T-helper 17 cell (primary cell): ENCODE results near the gene GNPTAB. TPM values are rescaled to one million over a fixed set of nuclear protein-coding genes. Genes with fewer than 3 reads are reported as not detected.
A peak's percentile ranks its signal among the peaks of the same experiment; 100 is the strongest.

Experiments used
- ATAC-seq: fragments of 150-1000 bp; cut with Tn5 transposase; 2 replicates; pipeline ENCODE4 v1.10.0; 2021; ENCODE audit warnings: mild to moderate bottlenecking, moderate library complexity
- DNase-seq, 3 donors: peaks; one replicate each; pipeline versions ENCODE4 v3.0.0 to v3.0.0-alpha.2; 2020 to 2021
- H3K9me3 ChIP-seq: one replicate; pipeline ENCODE4 v1.7.0; 2013; ENCODE audit warnings: low read length, mild to moderate bottlenecking; ENCODE audit not compliant: control insufficient read depth, poor library complexity, severe bottlenecking
- H3K27ac Mint-ChIP-seq: one replicate; pipeline ENCODE4 v1.8.0; 2022; ENCODE audit warnings: mild to moderate bottlenecking, moderate library complexity, mixed read lengths
- H3K27me3 Mint-ChIP-seq: one replicate; pipeline ENCODE4 v1.8.0; 2022; ENCODE audit warnings: mixed read lengths
- H3K36me3 Mint-ChIP-seq: one replicate; pipeline ENCODE4 v1.8.0; 2022; ENCODE audit warnings: low read depth, mixed read lengths
- H3K4me1 Mint-ChIP-seq: one replicate; pipeline ENCODE4 v1.8.0; 2022; ENCODE audit warnings: mild to moderate bottlenecking, mixed read lengths
- H3K4me3 Mint-ChIP-seq: one replicate; pipeline ENCODE4 v1.8.0; 2022; ENCODE audit warnings: mild to moderate bottlenecking, moderate library complexity, mixed read lengths
- total RNA-seq, 4 donors: library from RNA in 2 of 4; stranded (reverse) in 2 of 4; gene quantifications; one replicate each; pipeline ENCODE4 v1.2.3 and lab custom pipeline; 2022 to 2026

GNPTAB gene
- total RNA-seq, 2 donors from 2014 or later = 38.1 to 41.2 TPM

DNA sequence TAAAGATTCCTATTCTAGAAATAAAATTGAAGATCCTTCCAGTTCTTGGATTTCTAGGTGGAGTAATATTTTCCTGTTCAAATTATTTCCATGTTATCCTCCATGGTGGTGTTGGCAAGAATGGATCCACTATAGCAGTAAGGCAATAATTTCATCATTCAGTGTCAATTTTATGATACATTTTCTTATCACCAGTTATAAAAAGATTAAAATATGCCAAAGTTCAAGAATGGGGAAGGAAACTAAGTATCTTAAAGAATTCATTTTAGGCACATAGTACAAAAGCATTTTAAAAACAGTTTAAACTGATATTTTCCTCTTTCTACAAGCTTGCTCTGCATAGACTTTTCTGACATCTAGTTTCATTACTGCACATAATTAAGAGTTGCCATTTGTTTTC, 110.6 kb downstream of the GNPTAB start:
- Mint-ChIP-seq H3K36me3 (no peaks in the 10 kb centered on the region), H3K4me1 (no peaks in the 10 kb centered on the region), H3K27ac (no peak overlapping the region), H3K27me3 (peaks cover 7% of the 10 kb centered on the region), H3K4me3 (no peak overlapping the region)
- no peak for ATAC-seq
- DNase-seq = no peak
- no peaks in the 10 kb centered on the region for H3K9me3 ChIP-seq

DNA sequence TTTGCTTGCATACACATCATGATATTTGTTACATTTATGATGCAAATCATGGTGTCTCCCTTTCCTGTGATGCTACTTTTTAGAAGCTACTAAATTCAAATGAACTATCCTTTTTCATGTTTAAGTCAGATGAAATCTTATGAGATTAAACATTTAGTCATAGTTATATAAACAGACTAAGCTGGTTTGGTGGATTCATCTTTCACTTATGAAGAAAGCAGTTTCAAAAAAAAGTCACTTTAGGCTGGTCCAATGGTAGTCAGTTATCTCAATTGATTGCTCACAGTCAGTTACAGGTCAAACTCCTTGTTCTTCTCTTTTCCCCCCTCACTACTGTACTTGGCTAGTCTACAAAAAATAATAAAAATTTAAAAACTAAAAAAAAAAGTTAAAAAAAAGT, 111.2 kb downstream of the GNPTAB start:
- Mint-ChIP-seq H3K36me3 (no peaks in the 10 kb centered on the region), H3K27me3 (peaks cover 7% of the 10 kb centered on the region), H3K27ac (no peak overlapping the region), H3K4me1 (no peaks in the 10 kb centered on the region), H3K4me3 (no peak overlapping the region)
- no peak for DNase-seq
- no peak for ATAC-seq
- H3K9me3 ChIP-seq = no peaks in the 10 kb centered on the region

DNA sequence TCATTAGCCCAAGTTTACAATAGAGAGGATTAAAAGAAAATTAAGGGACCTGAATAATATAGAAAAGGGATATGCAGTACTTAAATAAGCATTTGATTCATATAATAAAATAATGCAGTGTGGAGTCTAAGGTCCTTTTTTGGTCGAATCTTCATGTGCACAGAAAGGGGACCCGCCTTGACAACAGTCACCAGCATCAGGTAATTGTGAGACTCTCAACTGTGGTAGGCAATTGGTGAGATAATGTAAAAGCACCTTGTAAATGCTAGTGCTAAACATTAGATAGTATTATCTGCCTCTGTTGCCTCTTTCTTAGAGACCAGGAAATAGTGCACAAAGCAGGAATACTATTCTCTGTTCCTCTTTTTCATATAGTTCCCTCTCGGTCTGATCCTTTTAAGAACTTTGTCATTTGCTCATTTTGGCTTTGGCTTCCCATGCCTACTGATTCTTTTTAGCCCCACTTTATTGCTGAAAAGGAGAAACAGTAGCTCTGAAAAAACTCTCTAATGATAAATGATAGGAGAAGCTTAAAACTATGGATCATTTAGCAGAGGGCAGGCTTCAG, 115.8 kb downstream of the GNPTAB start:
- Mint-ChIP-seq H3K36me3 (no peaks in the 10 kb centered on the region), H3K27ac (no peak overlapping the region), H3K27me3 (peaks cover 12% of the 10 kb centered on the region), H3K4me3 (no peak overlapping the region), H3K4me1 (no peaks in the 10 kb centered on the region)
- no peaks in the 10 kb centered on the region for H3K9me3 ChIP-seq
- ATAC-seq (no peak), DNase-seq (no peak)

DNA sequence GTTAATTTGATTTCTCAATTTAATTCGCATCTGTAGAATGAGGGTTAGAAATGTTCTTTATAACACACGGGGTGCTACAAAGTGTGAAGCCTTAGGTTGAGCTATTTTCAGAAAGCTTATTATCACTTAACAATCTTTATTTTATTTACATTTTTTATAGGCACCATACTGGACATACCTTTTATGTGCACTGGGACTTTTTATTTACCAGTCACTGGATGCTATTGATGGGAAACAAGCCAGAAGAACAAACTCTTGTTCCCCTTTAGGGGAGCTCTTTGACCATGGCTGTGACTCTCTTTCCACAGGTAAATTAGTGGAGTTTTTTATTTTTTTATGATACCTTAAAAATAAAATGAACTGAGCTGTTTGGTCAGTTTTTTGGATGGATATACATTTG, 116.8 kb downstream of the GNPTAB start:
- ATAC-seq (no peak), DNase-seq (no peak)
- Mint-ChIP-seq H3K36me3 (no peaks in the 10 kb centered on the region), H3K27me3 (peaks cover 16% of the 10 kb centered on the region), H3K27ac (no peak overlapping the region), H3K4me3 (no peak overlapping the region), H3K4me1 (peaks cover 4% of the 10 kb centered on the region)
- no peaks in the 10 kb centered on the region for H3K9me3 ChIP-seq

- H3K27ac Mint-ChIP-seq = no peak overlapping the region
- peaks cover 16% of the 10 kb centered on the region for H3K27me3 Mint-ChIP-seq
- ATAC-seq (no peak), DNase-seq (no peak)
- no peaks in the 10 kb centered on the region for H3K36me3 Mint-ChIP-seq
- no peaks in the 10 kb centered on the region for H3K9me3 ChIP-seq
- no peak overlapping the region for H3K4me3 Mint-ChIP-seq
- H3K4me1 Mint-ChIP-seq = peaks cover 4% of the 10 kb centered on the region
Measured at GRCh38 chr12:101713059-101713682, 117.6 kb downstream of the GNPTAB start.

DNA sequence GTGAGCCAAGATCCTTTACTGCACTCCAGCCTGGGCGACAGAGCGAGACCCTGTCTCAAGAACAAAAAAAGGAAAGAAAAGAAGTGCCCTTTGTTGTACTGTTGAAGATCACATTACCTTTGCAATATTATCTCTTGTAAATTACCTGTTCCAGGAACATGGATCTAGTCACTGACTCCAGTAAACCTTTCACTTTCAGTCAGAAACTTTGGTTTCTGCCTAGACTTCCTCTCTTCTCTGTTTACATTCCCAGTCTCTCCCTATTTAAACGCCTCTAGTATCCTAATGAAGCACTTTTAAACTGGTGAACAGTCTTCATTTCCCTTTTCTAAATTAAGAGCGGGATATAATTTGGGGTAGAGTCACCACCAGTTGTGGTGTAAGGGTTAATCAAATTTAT, 120.5 kb downstream of the GNPTAB start:
- DNase-seq (no peak), ATAC-seq (no peak)
- Mint-ChIP-seq H3K27me3 (peaks cover 21% of the 10 kb centered on the region), H3K4me3 (no peak overlapping the region), H3K36me3 (no peaks in the 10 kb centered on the region), H3K27ac (no peak overlapping the region), H3K4me1 (peaks cover 7% of the 10 kb centered on the region)
- no peaks in the 10 kb centered on the region for H3K9me3 ChIP-seq

- ATAC-seq (no peak), DNase-seq (no peak)
- H3K4me3 Mint-ChIP-seq = no peak overlapping the region
- H3K27me3 Mint-ChIP-seq = peaks cover 20% of the 10 kb centered on the region
- H3K36me3 Mint-ChIP-seq = no peaks in the 10 kb centered on the region
- no peaks in the 10 kb centered on the region for H3K9me3 ChIP-seq
- no peak overlapping the region for H3K27ac Mint-ChIP-seq
- peaks cover 7% of the 10 kb centered on the region for H3K4me1 Mint-ChIP-seq
Measured at GRCh38 chr12:101707131-101707782, 123.5 kb downstream of the GNPTAB start.

GRCh38 chr12:101706403-101706802, 124.4 kb downstream of the GNPTAB start:
- no peak for DNase-seq
- Mint-ChIP-seq H3K4me1 (peaks cover 7% of the 10 kb centered on the region), H3K4me3 (no peak overlapping the region), H3K27me3 (peaks cover 20% of the 10 kb centered on the region), H3K36me3 (no peaks in the 10 kb centered on the region), H3K27ac (no peak overlapping the region)
- H3K9me3 ChIP-seq = no peaks in the 10 kb centered on the region
- ATAC-seq = no peak

DNA sequence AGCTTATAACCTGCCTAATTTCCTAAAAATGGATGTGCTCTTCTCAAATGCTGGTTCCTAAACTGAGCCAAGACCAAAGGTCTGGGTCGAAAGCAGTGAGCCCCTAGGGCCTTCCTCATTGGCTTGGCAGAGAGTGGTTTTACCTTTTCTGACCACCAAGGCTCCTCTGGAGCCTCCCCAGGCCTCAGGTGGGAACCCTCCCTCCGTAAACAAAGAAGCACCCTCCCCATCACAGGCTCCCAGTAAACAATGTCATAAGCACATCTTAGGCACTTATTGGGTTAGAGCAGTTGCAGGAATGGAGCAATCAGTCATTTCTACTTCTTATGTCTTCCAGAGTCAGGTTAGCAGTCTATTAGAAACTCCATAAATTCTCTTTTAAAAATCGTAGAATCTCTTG, 127.3 kb downstream of the GNPTAB start:
- peaks cover 11% of the 10 kb centered on the region for H3K4me1 Mint-ChIP-seq
- H3K27ac Mint-ChIP-seq = no peak overlapping the region
- peaks cover 22% of the 10 kb centered on the region for H3K27me3 Mint-ChIP-seq
- no peak for ATAC-seq
- H3K4me3 Mint-ChIP-seq = no peak overlapping the region
- no peaks in the 10 kb centered on the region for H3K9me3 ChIP-seq
- no peaks in the 10 kb centered on the region for H3K36me3 Mint-ChIP-seq
- DNase-seq = no peak

GRCh38 chr12:101700299-101700820, 130.4 kb downstream of the GNPTAB start:
- H3K27ac Mint-ChIP-seq = no peak overlapping the region
- no peaks in the 10 kb centered on the region for H3K36me3 Mint-ChIP-seq
- no peaks in the 10 kb centered on the region for H3K9me3 ChIP-seq
- ATAC-seq (no peak), DNase-seq (no peak)
- no peak overlapping the region for H3K4me3 Mint-ChIP-seq
- H3K27me3 Mint-ChIP-seq = peaks cover 24% of the 10 kb centered on the region
- H3K4me1 Mint-ChIP-seq = peaks cover 17% of the 10 kb centered on the region

- peak overlapping the region; percentile 27 for H3K27ac Mint-ChIP-seq
- H3K27me3 Mint-ChIP-seq = peaks cover 24% of the 10 kb centered on the region
- H3K4me1 Mint-ChIP-seq = peaks cover 17% of the 10 kb centered on the region
- H3K9me3 ChIP-seq = no peaks in the 10 kb centered on the region
- H3K4me3 Mint-ChIP-seq = peak overlapping the region; percentile 90
- DNase-seq (no peak), ATAC-seq (no peak)
- no peaks in the 10 kb centered on the region for H3K36me3 Mint-ChIP-seq
Measured at GRCh38 chr12:101698800-101699347, 131.9 kb downstream of the GNPTAB start.

DNA sequence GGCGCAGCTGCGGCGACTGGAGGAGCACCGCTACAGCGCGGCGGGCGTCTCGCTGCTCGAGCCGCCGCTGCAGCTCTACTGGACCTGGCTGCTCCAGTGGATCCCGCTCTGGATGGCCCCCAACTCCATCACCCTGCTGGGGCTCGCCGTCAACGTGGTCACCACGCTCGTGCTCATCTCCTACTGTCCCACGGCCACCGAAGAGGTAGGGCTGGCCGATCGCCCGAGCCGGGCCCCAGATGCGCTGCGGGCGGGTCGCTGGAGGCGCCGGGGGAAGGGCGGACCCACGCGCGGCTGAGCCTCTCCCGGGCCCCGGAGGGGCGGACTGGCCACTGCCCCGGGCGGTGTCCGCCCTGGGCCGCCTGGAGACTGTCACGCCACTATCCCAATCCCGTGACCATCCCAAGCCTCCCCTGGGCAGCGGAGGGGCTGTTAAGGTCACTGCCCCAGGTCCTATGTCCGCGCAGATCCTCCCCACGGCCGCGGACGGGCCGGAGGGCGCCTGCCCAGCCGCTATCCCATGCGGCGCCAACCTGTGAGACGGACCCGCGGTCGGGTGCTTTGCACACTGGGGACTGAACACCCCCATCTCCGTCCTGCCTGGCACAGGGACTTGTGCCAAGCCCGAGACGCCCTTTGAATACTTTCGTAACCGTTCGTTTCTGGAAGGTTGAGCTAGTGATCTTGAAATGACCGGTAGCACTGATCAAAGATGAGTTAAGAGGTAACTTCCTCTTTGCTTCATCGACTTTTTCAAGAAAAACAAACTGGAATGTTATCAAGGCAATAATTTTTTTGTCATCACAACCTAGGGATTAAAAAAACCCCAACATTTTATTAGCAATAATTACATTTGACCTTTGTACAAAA, 132.6 kb downstream of the GNPTAB start:
- no peaks in the 10 kb centered on the region for H3K9me3 ChIP-seq
- H3K27ac Mint-ChIP-seq = peak overlapping the region; percentile 27
- H3K4me1 Mint-ChIP-seq = peaks cover 17% of the 10 kb centered on the region
- peak overlapping the region; percentile 90 for H3K4me3 Mint-ChIP-seq
- DNase-seq = no peak
- H3K36me3 Mint-ChIP-seq = no peaks in the 10 kb centered on the region
- peak; percentile 34 for ATAC-seq
- peaks cover 24% of the 10 kb centered on the region for H3K27me3 Mint-ChIP-seq
